GM23338 (cell line): ENCODE results near the gene N4BP2. TPM values are rescaled to one million over a fixed set of nuclear protein-coding genes. Genes with fewer than 3 reads are reported as not detected.

ENCODE experiments used
- ATAC-seq: fragments of 200-7000 bp; cut with Tn5 transposase; 3 replicates; pipeline ENCODE4 v1.9.1; 2020
- DNase-seq: peaks from one replicate; pipeline ENCODE4 v3.0.0-alpha.2; 2015; ENCODE audit warnings: low spot score
- H2AFZ ChIP-seq: fragments of 200-600 bp; sonication (generic); 2 replicates; pipeline ENCODE4 v1.8.0; 2016; ENCODE audit warnings: antibody characterized with exemption, mild to moderate bottlenecking, moderate library complexity
- H3F3A ChIP-seq: fragments of 200-600 bp; sonication (generic); replicated peaks from 2 replicates; pipeline ENCODE4 v1.8.0; 2017; ENCODE audit warnings: antibody characterized with exemption, mixed run types, low read depth
- H3K27ac ChIP-seq: fragments of 200-600 bp; sonication (generic); 2 replicates; pipeline ENCODE4 v1.6.1; 2016; ENCODE audit warnings: low read depth
- H3K27me3 ChIP-seq: fragments of 200-600 bp; sonication (generic); 2 replicates; pipeline ENCODE4 v1.8.0; 2016; ENCODE audit warnings: mild to moderate bottlenecking, mixed run types, moderate library complexity; ENCODE audit not compliant: insufficient read depth
- H3K36me3 ChIP-seq: fragments of 200-600 bp; sonication (generic); 2 replicates; pipeline ENCODE4 v1.8.0; 2016; ENCODE audit warnings: mild to moderate bottlenecking; ENCODE audit not compliant: insufficient read depth
- H3K4me1 ChIP-seq: fragments of 200-600 bp; sonication (generic); 2 replicates; pipeline ENCODE4 v1.8.0; 2016; ENCODE audit warnings: mild to moderate bottlenecking, moderate library complexity; ENCODE audit not compliant: insufficient read depth
- H3K4me2 ChIP-seq: fragments of 200-600 bp; sonication (generic); 2 replicates; pipeline ENCODE4 v1.7.1; 2017; ENCODE audit warnings: mixed run types
- H3K4me3 ChIP-seq: fragments of 200-600 bp; sonication (generic); 2 replicates; pipeline ENCODE4 v1.6.1; 2016; ENCODE audit warnings: mixed run types
- H3K79me2 ChIP-seq: fragments of 200-600 bp; sonication (generic); replicated peaks from 2 replicates; pipeline ENCODE4 v1.8.0; 2017; ENCODE audit warnings: mild to moderate bottlenecking; ENCODE audit not compliant: insufficient read depth
- H3K9me2 ChIP-seq: fragments of 200-600 bp; sonication (generic); 2 replicates; pipeline ENCODE4 v1.8.0; 2017; ENCODE audit not compliant: insufficient read depth
- H4K20me1 ChIP-seq: fragments of 200-600 bp; sonication (generic); replicated peaks from 2 replicates; pipeline ENCODE4 v1.8.0; 2017; ENCODE audit warnings: mild to moderate bottlenecking; ENCODE audit not compliant: insufficient read depth
- H3K27ac Mint-ChIP-seq: 2 replicates; pipeline ENCODE4 v1.8.0; 2020; ENCODE audit warnings: inconsistent platforms, mild to moderate bottlenecking, moderate library complexity, mixed read lengths
- H3K27me3 Mint-ChIP-seq: 3 replicates; pipeline ENCODE4 v1.8.0; 2022; ENCODE audit warnings: low read depth, mild to moderate bottlenecking, moderate library complexity, mixed read lengths, inconsistent platforms; ENCODE audit not compliant: insufficient read depth, poor library complexity
- H3K36me3 Mint-ChIP-seq: 3 replicates; pipeline ENCODE4 v1.8.0; 2021; ENCODE audit warnings: low read depth, mild to moderate bottlenecking, inconsistent platforms, moderate library complexity, mixed read lengths
- H3K4me1 Mint-ChIP-seq: 3 replicates; pipeline ENCODE4 v1.8.0; 2020; ENCODE audit warnings: mild to moderate bottlenecking, inconsistent platforms, mixed read lengths
- H3K4me3 Mint-ChIP-seq: 3 replicates; pipeline ENCODE4 v1.8.0; 2021; ENCODE audit warnings: moderate library complexity, mild to moderate bottlenecking, inconsistent platforms, mixed read lengths
- H3K9me3 Mint-ChIP-seq: 3 replicates; pipeline ENCODE4 v1.8.0; 2020; ENCODE audit warnings: moderate library complexity, mild to moderate bottlenecking, inconsistent platforms, mixed read lengths
- CREB1 ChIP-seq: fragments of 250-450 bp; sonication (Bioruptor Pico); IDR thresholded peaks from 2 replicates; pipeline ENCODE4 v1.5.0; 2020; ENCODE audit warnings: low read depth, mild to moderate bottlenecking, moderate library complexity
- CTCF ChIP-seq, 2 experiments: fragments of 200-600 bp in 1 of 2; sonication (generic) in 1 of 2; conservative IDR thresholded peaks; 2 replicates each; pipeline versions ENCODE4 v1.5.1 to v1.6.1; 2016 to 2017; ENCODE audit warnings: antibody characterized with exemption in 2 of 2, low read depth in 2 of 2, mild to moderate bottlenecking in 2 of 2, moderate library complexity in 1 of 2
- EZH2 ChIP-seq: fragments of 200-600 bp; sonication (generic); IDR thresholded peaks from one replicate; pipeline ENCODE4 v1.8.0; 2017; ENCODE audit warnings: antibody characterized with exemption, mild to moderate bottlenecking, low read depth; ENCODE audit not compliant: unreplicated experiment
- EZH2phosphoT487 ChIP-seq: fragments of 200-600 bp; sonication (generic); IDR thresholded peaks from one replicate; pipeline ENCODE4 v1.8.1; 2018; ENCODE audit warnings: antibody characterized with exemption; ENCODE audit not compliant: unreplicated experiment
- JUNB ChIP-seq: IDR thresholded peaks from one replicate; pipeline ENCODE4 v1.6.1; 2016; ENCODE audit warnings: antibody characterized with exemption; ENCODE audit not compliant: unreplicated experiment
- NANOG ChIP-seq: IDR thresholded peaks from 2 replicates; pipeline ENCODE4 v1.6.1; 2016; ENCODE audit warnings: antibody characterized with exemption, borderline replicate concordance
- POLR2AphosphoS5 ChIP-seq: IDR thresholded peaks from 2 replicates; pipeline ENCODE4 v1.6.1; 2016; ENCODE audit warnings: antibody characterized with exemption, low read depth
- REST ChIP-seq: IDR thresholded peaks from one replicate; pipeline ENCODE4 v1.6.1; 2018; ENCODE audit warnings: antibody characterized with exemption; ENCODE audit not compliant: unreplicated experiment
- STAT1 ChIP-seq: IDR thresholded peaks from one replicate; pipeline ENCODE4 v1.6.1; 2016; ENCODE audit warnings: antibody characterized with exemption; ENCODE audit not compliant: unreplicated experiment
- ZNF114 ChIP-seq: fragments of 250-450 bp; sonication (Bioruptor Pico); IDR thresholded peaks from 2 replicates; pipeline ENCODE4 v1.5.0; 2020; ENCODE audit warnings: mild to moderate bottlenecking, moderate library complexity
- ZNF331 ChIP-seq: fragments of 250-450 bp; sonication (Bioruptor Pico); IDR thresholded peaks from 2 replicates; pipeline ENCODE4 v1.5.0; 2020; ENCODE audit warnings: low read depth, mild to moderate bottlenecking, moderate library complexity
- polyA plus RNA-seq: library from polyadenylated mRNA; unstranded; fragments of >200 nt; fragmentation: Nextera tagmentation; extraction: Ambion mirVana; gene quantifications from 2 replicates; pipeline ENCODE4 v1.2.1, GENCODE V29; 2016
- total RNA-seq: library from RNA; depleted of rRNA; stranded (reverse); fragments of >200 nt; shearing (Covaris generic); gene quantifications from 2 replicates; pipeline ENCODE4 v1.2.3, GENCODE V29; 2014
- TF ChIP-seq, protein P1 (sequence below): IDR thresholded peaks from 2 replicates; pipeline ENCODE4 v1.6.1; 2016; ENCODE audit warnings: antibody characterized with exemption

Gene N4BP2
- total and polyA plus RNA-seq, 2 experiments from 2014 or later: 25.6 to 46.3 TPM

DNA sequence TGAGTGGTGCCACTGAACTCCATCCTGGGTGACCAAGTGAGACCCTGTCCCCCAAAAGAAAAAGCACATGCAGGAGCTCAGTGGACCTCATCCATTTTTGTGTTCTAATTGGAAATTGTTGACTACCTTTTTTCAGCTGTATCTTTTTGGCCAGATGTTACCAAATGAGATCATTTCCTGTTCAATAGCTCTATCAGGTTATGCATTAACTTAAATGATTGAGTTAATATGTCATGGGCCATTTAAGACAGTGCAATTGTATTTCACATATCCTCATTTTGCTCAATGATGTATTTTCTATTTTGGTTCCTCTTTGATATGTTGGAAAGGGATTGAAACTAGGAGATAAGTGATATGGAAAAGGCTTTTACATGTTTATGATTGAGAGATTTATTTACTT lies 113.9 kb downstream of the N4BP2 start:
- Histone ChIP-seq H3K79me2 (no peaks in the 10 kb centered on the region), H3K27ac (no peak overlapping the region), H3K4me3 (no peak overlapping the region), H3K4me1 (peaks cover 6% of the 10 kb centered on the region; the same call in 1 of the 2 replicates), H2AFZ (no peak overlapping the region), H3K4me2 (no peak overlapping the region), H3F3A (0 out of 2 replicates have a peak, but pooled peaks cover 3% of the 10 kb centered on the region), H3K36me3 (no peaks in the 10 kb centered on the region), H3K9me2 (no peaks in the 10 kb centered on the region), H4K20me1 (no peaks in the 10 kb centered on the region), H3K27me3 (no peaks in the 10 kb centered on the region)
- H3K27ac Mint-ChIP-seq: no peak overlapping the region
- peaks cover 7% of the 10 kb centered on the region; the same call in 2 of the 3 replicates for H3K9me3 Mint-ChIP-seq
- H3K4me3 Mint-ChIP-seq: no peak overlapping the region
- H3K27me3 Mint-ChIP-seq: peaks cover 5% of the 10 kb centered on the region
- TF ChIP-seq, protein P1, sequence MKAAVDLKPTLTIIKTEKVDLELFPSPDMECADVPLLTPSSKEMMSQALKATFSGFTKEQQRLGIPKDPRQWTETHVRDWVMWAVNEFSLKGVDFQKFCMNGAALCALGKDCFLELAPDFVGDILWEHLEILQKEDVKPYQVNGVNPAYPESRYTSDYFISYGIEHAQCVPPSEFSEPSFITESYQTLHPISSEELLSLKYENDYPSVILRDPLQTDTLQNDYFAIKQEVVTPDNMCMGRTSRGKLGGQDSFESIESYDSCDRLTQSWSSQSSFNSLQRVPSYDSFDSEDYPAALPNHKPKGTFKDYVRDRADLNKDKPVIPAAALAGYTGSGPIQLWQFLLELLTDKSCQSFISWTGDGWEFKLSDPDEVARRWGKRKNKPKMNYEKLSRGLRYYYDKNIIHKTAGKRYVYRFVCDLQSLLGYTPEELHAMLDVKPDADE: no peak
- TF ChIP-seq STAT1 (no peak), POLR2AphosphoS5 (no peak), NANOG (no peak), EZH2 (no peak), CTCF (conservative IDR thresholded peaks at IDR 0.05; ENCODE audit: low read depth in 2 of 2) (no peak), EZH2phosphoT487 (no peak), JUNB (no peak), ZNF331 (no peak), ZNF114 (CRISPR knock-in tag) (no peak), CREB1 (no peak)
- no peak for DNase-seq
- ATAC-seq: no peak
- H3K36me3 Mint-ChIP-seq: peaks cover 4% of the 10 kb centered on the region; the same call in 2 of the 3 replicates
- peaks cover 4% of the 10 kb centered on the region; the same call in 2 of the 3 replicates for H3K4me1 Mint-ChIP-seq

- H3K36me3 ChIP-seq: no peaks in the 10 kb centered on the region
- H4K20me1 ChIP-seq: no peaks in the 10 kb centered on the region
- no peak overlapping the region for H3K4me3 ChIP-seq
- DNase-seq (no peak), ATAC-seq (no peak)
- Mint-ChIP-seq H3K4me3 (no peak overlapping the region), H3K4me1 (peaks cover 18% of the 10 kb centered on the region), H3K27ac (no peak overlapping the region), H3K36me3 (no peaks in the 10 kb centered on the region), H3K9me3 (no peaks in the 10 kb centered on the region; the same call in 2 of the 3 replicates), H3K27me3 (peaks cover 11% of the 10 kb centered on the region)
- H3F3A ChIP-seq: peaks cover 3% of the 10 kb centered on the region; the same call in 1 of the 2 replicates
- H2AFZ ChIP-seq: no peak overlapping the region
- peaks cover 13% of the 10 kb centered on the region for H3K4me1 ChIP-seq
- H3K79me2 ChIP-seq: no peaks in the 10 kb centered on the region
- no peak overlapping the region for H3K4me2 ChIP-seq
- H3K27ac ChIP-seq: no peak overlapping the region
- H3K9me2 ChIP-seq: no peaks in the 10 kb centered on the region
- H3K27me3 ChIP-seq: no peaks in the 10 kb centered on the region
- TF ChIP-seq ZNF114 (CRISPR knock-in tag) (no peak), REST (no peak), STAT1 (no peak), CREB1 (no peak), JUNB (no peak), EZH2 (no peak), NANOG (no peak), ZNF331 (no peak), EZH2phosphoT487 (no peak)
- TF ChIP-seq, protein P1: no peak
These were observed 116.8 kb downstream of the N4BP2 start for GRCh38 chr4:40173470-40173875.
